Measurements from ENCODE around the gene ZFYVE19. TPM values are rescaled to one million over a fixed set of nuclear protein-coding genes. Genes with fewer than 3 reads are reported as not detected.

The ZFYVE19 gene
- total RNA-seq, 1 donor = 17.3 TPM

- DNase-seq (ENCODE audit: low read depth) = no peak
- TF ChIP-seq CTCF (IDR thresholded peaks at IDR 0.05; ENCODE audit: insufficient read depth, low read depth, low read length) = no peak
- H3K4me3 ChIP-seq (ENCODE audit: low read depth, low read length) = no peak overlapping the region
These were observed 31.0 kb upstream of the ZFYVE19 start for GRCh38 chr15:40775740-40776536.

- TF ChIP-seq CTCF (IDR thresholded peaks at IDR 0.05; ENCODE audit: insufficient read depth, low read depth, low read length) = no peak
- DNase-seq (ENCODE audit: low read depth) = no peak
These were observed 30.2 kb upstream of the ZFYVE19 start for GRCh38 chr15:40776537-40777141.

GRCh38 chr15:40782609-40783227, 24.2 kb upstream of the ZFYVE19 start:
- TF ChIP-seq CTCF (IDR thresholded peaks at IDR 0.05; ENCODE audit: insufficient read depth, low read depth, low read length) = peak; percentile 57
- peak; percentile 30 for DNase-seq (ENCODE audit: low read depth)
- H3K4me3 ChIP-seq (ENCODE audit: low read depth, low read length) = no peak overlapping the region

More at GRCh38 chr15:40776537-40777141, 30.2 kb upstream of the ZFYVE19 start:
- no peak overlapping the region for H3K4me3 ChIP-seq (ENCODE audit: low read depth, low read length)

- no peak for TF ChIP-seq CTCF (IDR thresholded peaks at IDR 0.05; ENCODE audit: insufficient read depth, low read depth, low read length)
- DNase-seq (ENCODE audit: low read depth) = no peak
- no peak overlapping the region for H3K4me3 ChIP-seq (ENCODE audit: low read depth, low read length)
These were observed 21.7 kb upstream of the ZFYVE19 start for GRCh38 chr15:40785164-40785563.

- H3K4me3 ChIP-seq (ENCODE audit: low read depth, low read length) = no peak overlapping the region
- TF ChIP-seq CTCF (IDR thresholded peaks at IDR 0.05; ENCODE audit: insufficient read depth, low read depth, low read length) = no peak
- DNase-seq (ENCODE audit: low read depth) = no peak
These were observed 21.1 kb upstream of the ZFYVE19 start for GRCh38 chr15:40785814-40786213.

- DNase-seq (ENCODE audit: low read depth) = peak; percentile 63
- H3K4me3 ChIP-seq (ENCODE audit: low read depth, low read length) = no peak overlapping the region
- TF ChIP-seq CTCF (IDR thresholded peaks at IDR 0.05; ENCODE audit: insufficient read depth, low read depth, low read length) = no peak
These were observed 19.5 kb upstream of the ZFYVE19 start for GRCh38 chr15:40787344-40787841.

All from fibroblast of villous mesenchyme (primary cell).